ENCODE measurements around the gene IQCH.

IQCH gene

DNA sequence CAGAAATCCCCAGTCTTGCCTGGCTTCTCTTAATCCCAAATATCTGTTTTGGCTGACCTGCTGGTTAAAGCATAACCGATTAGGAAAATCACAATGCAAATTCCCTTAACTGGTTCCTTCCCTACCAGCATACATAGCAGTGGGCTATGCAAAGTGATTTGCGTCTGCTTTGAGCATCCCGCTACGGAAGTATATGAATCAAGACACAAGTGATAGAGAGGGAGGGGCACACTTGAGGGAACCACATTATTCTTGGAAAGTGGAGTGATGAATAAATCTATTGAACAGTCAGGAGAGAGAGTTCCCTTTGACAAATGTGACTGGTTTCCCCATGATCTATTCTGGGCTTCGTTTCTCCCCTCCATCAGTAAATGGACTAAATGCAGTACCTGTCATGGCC lies 146.8 kb downstream of the IQCH start:
- Histone ChIP-seq H3K4me2 (ENCODE audit: low read length) (no peak overlapping the region), H3K79me2 (ENCODE audit: insufficient read depth, low read length) (no peaks in the 10 kb centered on the region)
- TF ChIP-seq, protein P1, sequence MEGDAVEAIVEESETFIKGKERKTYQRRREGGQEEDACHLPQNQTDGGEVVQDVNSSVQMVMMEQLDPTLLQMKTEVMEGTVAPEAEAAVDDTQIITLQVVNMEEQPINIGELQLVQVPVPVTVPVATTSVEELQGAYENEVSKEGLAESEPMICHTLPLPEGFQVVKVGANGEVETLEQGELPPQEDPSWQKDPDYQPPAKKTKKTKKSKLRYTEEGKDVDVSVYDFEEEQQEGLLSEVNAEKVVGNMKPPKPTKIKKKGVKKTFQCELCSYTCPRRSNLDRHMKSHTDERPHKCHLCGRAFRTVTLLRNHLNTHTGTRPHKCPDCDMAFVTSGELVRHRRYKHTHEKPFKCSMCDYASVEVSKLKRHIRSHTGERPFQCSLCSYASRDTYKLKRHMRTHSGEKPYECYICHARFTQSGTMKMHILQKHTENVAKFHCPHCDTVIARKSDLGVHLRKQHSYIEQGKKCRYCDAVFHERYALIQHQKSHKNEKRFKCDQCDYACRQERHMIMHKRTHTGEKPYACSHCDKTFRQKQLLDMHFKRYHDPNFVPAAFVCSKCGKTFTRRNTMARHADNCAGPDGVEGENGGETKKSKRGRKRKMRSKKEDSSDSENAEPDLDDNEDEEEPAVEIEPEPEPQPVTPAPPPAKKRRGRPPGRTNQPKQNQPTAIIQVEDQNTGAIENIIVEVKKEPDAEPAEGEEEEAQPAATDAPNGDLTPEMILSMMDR (IDR thresholded peaks at IDR 0.05; ENCODE audit: low read length) = no peak
- TF ChIP-seq EZH2 (IDR thresholded peaks at IDR 0.05; ENCODE audit: borderline replicate concordance, low read length) = no peak

DNA sequence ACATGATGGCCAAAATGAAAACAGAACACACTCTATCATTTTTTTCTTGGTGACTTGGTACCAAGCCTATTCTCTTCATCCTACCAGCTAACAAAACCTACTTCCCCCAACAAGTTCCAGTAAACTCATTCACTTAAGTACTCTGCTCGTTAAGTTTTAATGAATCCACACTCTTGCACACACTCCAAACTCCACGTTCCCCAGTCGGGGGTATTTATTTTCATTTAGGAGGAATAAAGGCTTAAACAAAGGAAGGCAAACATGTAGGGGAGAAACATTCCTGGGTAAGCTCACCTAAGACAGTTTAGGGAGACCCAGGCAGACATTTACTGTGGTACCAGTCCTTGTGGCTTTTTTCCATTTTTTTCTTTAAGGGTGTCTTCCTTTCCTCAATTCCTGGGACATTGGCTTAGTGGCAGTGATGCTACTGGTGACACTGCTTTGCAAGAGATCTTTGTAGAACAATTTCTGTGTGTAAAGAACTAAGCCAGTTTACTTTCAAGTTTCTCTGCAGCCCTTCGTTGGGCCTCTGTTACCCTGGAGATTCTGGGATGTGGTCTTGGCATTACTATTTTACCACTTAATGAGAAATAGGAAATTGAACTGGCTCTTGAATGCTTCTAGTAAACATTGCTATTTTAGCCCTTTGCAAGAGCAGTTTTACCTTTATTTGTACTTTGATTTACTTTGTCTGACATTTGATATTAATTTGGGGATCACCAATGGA lies 149.0 kb downstream of the IQCH start:
- H3K4me2 ChIP-seq (ENCODE audit: low read length) = no peak overlapping the region
- no peaks in the 10 kb centered on the region for H3F3A ChIP-seq (ENCODE audit: insufficient read depth, low read length)
- TF ChIP-seq, protein P1 (IDR thresholded peaks at IDR 0.05; ENCODE audit: low read length) = no peak
- TF ChIP-seq EZH2 (IDR thresholded peaks at IDR 0.05; ENCODE audit: borderline replicate concordance, low read length) = no peak
- H3K9me2 ChIP-seq (ENCODE audit: low read depth, low read length) = no peaks in the 10 kb centered on the region
- peaks cover 17% of the 10 kb centered on the region for H3K4me1 ChIP-seq (ENCODE audit: insufficient read depth, low read length, severe bottlenecking)
- no peak overlapping the region for H3K4me3 ChIP-seq (ENCODE audit: low read depth, low read length, poor library complexity, severe bottlenecking)
- no peak overlapping the region for H3K9ac ChIP-seq (ENCODE audit: low read length)
- H3K27me3 ChIP-seq (ENCODE audit: insufficient read depth, low read length) = no peaks in the 10 kb centered on the region
- no peaks in the 10 kb centered on the region for H3K9me3 ChIP-seq (ENCODE audit: low read length)
- no peaks in the 10 kb centered on the region for H3K36me3 ChIP-seq (ENCODE audit: insufficient read depth, low read length)
- H2AFZ ChIP-seq (ENCODE audit: low read length) = no peak overlapping the region
- H4K20me1 ChIP-seq (ENCODE audit: insufficient read depth, low read length) = no peaks in the 10 kb centered on the region
- no peaks in the 10 kb centered on the region for H3K79me2 ChIP-seq (ENCODE audit: insufficient read depth, low read length)
- no peak overlapping the region for H3K27ac ChIP-seq (ENCODE audit: low read depth, low read length, poor library complexity, severe bottlenecking)

More for the DNA sequence above, 146.8 kb downstream of the IQCH start:
- H3K27ac ChIP-seq (ENCODE audit: low read depth, low read length, poor library complexity, severe bottlenecking) = no peak overlapping the region
- no peaks in the 10 kb centered on the region for H4K20me1 ChIP-seq (ENCODE audit: insufficient read depth, low read length)
- no peak overlapping the region for H2AFZ ChIP-seq (ENCODE audit: low read length)
- no peaks in the 10 kb centered on the region for H3F3A ChIP-seq (ENCODE audit: insufficient read depth, low read length)
- no peak overlapping the region for H3K9ac ChIP-seq (ENCODE audit: low read length)
- peaks cover under 1% of the 10 kb centered on the region for H3K4me1 ChIP-seq (ENCODE audit: insufficient read depth, low read length, severe bottlenecking)
- no peaks in the 10 kb centered on the region for H3K27me3 ChIP-seq (ENCODE audit: insufficient read depth, low read length)
- no peaks in the 10 kb centered on the region for H3K9me2 ChIP-seq (ENCODE audit: low read depth, low read length)
- no peaks in the 10 kb centered on the region for H3K36me3 ChIP-seq (ENCODE audit: insufficient read depth, low read length)
- no peaks in the 10 kb centered on the region for H3K9me3 ChIP-seq (ENCODE audit: low read length)
- H3K4me3 ChIP-seq (ENCODE audit: low read depth, low read length, poor library complexity, severe bottlenecking) = no peak overlapping the region

DNA sequence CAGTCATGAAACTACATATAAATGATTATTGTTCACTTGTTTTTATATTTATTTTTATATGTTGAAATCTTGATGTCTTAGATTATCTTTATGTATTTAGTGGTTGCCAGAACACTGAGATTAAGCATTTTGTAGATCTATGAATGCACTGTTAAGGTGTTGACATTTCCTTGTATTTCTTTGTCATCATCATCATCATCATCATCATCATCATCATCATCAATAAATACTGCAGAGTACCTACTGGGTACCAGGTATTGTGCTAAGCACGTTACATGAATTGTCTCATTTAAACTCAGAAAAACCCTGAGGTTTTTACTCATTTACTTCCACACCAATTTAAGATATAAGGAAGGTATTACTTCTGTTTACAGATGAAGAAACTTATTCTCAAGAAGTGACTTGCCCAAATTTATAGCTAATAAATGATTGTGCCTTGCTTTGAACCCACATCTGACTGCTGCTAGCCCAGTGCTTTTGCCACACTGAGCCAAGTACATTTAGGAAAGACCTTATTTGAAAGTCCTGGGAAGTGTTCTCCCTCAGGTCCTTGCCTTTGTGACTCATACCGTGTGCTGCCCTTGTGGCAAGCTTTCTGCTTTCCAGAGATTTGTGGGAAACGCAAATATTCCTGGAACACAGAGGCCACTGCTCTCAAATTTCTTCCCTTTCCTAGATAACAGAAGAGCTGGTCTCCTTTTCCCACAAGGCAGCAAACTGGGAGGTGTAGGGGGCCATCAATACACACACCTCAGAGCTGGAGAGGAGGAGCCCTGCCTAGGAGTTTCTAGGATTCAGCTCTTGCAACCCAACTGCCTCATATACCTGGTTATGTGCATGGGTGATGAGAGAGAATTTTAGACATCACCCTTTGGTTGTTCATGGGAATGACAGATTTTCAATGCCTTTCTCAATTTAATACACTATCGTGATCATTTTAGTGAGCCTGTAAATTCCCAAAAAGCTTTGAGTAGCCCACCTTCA lies 150.9 kb downstream of the IQCH start:
- Histone ChIP-seq H3F3A (ENCODE audit: insufficient read depth, low read length) (no peaks in the 10 kb centered on the region), H3K4me3 (ENCODE audit: low read depth, low read length, poor library complexity, severe bottlenecking) (no peak overlapping the region), H3K4me1 (ENCODE audit: insufficient read depth, low read length, severe bottlenecking) (peaks cover 17% of the 10 kb centered on the region), H3K79me2 (ENCODE audit: insufficient read depth, low read length) (no peaks in the 10 kb centered on the region), H3K9ac (ENCODE audit: low read length) (no peak overlapping the region), H3K27ac (ENCODE audit: low read depth, low read length, poor library complexity, severe bottlenecking) (no peak overlapping the region), H3K9me3 (ENCODE audit: low read length) (no peaks in the 10 kb centered on the region), H4K20me1 (ENCODE audit: insufficient read depth, low read length) (no peaks in the 10 kb centered on the region), H3K9me2 (ENCODE audit: low read depth, low read length) (no peaks in the 10 kb centered on the region), H3K36me3 (ENCODE audit: insufficient read depth, low read length) (no peaks in the 10 kb centered on the region), H3K27me3 (ENCODE audit: insufficient read depth, low read length) (no peaks in the 10 kb centered on the region), H2AFZ (ENCODE audit: low read length) (no peak overlapping the region), H3K4me2 (ENCODE audit: low read length) (no peak overlapping the region)
- TF ChIP-seq, protein P1 (IDR thresholded peaks at IDR 0.05; ENCODE audit: low read length) = no peak
- TF ChIP-seq EZH2 (IDR thresholded peaks at IDR 0.05; ENCODE audit: borderline replicate concordance, low read length) = no peak
